Right lung (tissue), 5 donors: Measurements from ENCODE around the gene NOCT. TPM values are rescaled to one million over a fixed set of nuclear protein-coding genes. Genes with fewer than 3 reads are reported as not detected.

ENCODE experiments used
- polyA plus RNA-seq, 5 donors: library from polyadenylated mRNA; unstranded; fragments of 120-200 nt; gene quantifications; one replicate each; pipeline versions ENCODE4 v1.2.1 to v1.2.3, GENCODE V29; 2013; ENCODE audit warnings: inconsistent platforms in 1 of 5, low replicate concordance in 1 of 5; ENCODE audit not compliant: insufficient read length in 5 of 5, insufficient read depth in 1 of 5

The NOCT gene
- polyA plus RNA-seq, 5 donors: 2.8 to 4.4 (median 3.7) TPM

Other genes with a start within 250 kb of the NOCT start
- gene ELF2, start 161.4 kb downstream of the NOCT start, polyA plus RNA-seq: 10 to 100 TPM; 51.3 to 80.7 (median 71.2) TPM